Uterus (tissue), 4 donors: Measurements from ENCODE around the gene PRDM11. TPM values are rescaled to one million over a fixed set of nuclear protein-coding genes. Genes with fewer than 3 reads are reported as not detected.

ENCODE experiments used
- DNase-seq, 2 donors: peaks; one replicate each; pipeline ENCODE4 v3.0.0-alpha.2; 2019 to 2020
- H3K27ac ChIP-seq, 2 donors: fragments of 200-600 bp; sonication (generic); 1 replicate in 1 of 2; 2 replicates in 1 of 2; pipeline ENCODE4 v1.5.1; 2016 to 2018
- H3K27me3 ChIP-seq, 2 donors: fragments of 200-600 bp; sonication (generic); one replicate each; pipeline ENCODE4 v1.5.1; 2018 to 2019; ENCODE audit warnings: control low read depth in 1 of 2
- H3K36me3 ChIP-seq, 2 donors: fragments of 200-600 bp; sonication (generic); one replicate each; pipeline ENCODE4 v1.5.1; 2019; ENCODE audit warnings: control low read depth in 1 of 2
- H3K4me1 ChIP-seq, 2 donors: fragments of 200-600 bp; sonication (generic); one replicate each; pipeline ENCODE4 v1.5.1; 2018 to 2019; ENCODE audit warnings: control low read depth in 1 of 2
- H3K4me3 ChIP-seq, 2 donors: fragments of 200-600 bp; sonication (generic); 1 replicate in 1 of 2; 2 replicates in 1 of 2; pipeline ENCODE4 v1.5.1; 2018 to 2019; ENCODE audit warnings: mild to moderate bottlenecking in 1 of 2
- H3K9me3 ChIP-seq, 2 donors: fragments of 200-600 bp; sonication (generic); one replicate each; pipeline ENCODE4 v1.5.1; 2019; ENCODE audit warnings: control low read depth in 1 of 2
- POLR2A ChIP-seq, 2 donors: fragments of 450-650 bp; IDR thresholded peaks; one replicate each; pipeline ENCODE4 v1.6.1; 2016; ENCODE audit warnings: antibody characterized with exemption in 2 of 2, mild to moderate bottlenecking in 1 of 2, moderate library complexity in 1 of 2
- intact Hi-C: fragments of 100-400 bp; cut with DNase I; formaldehyde crosslinking; loops from one replicate; pipeline ENCODE4 v1.15.1; 2023; ENCODE audit warnings: low total_unique reads
- total RNA-seq, 4 donors: library from RNA; depleted of rRNA in 3 of 4; stranded (reverse); fragments of >200 nt in 3 of 4; gene quantifications; one replicate each; pipeline versions ENCODE4 v1.1.0 to v1.2.4, GENCODE V29; 2014 to 2023
- TF ChIP-seq, protein P1 (sequence below), 4 experiments: fragments of 200-600 bp in 2 of 4; fragments of 450-650 bp in 2 of 4; sonication (generic) in 2 of 4; IDR thresholded peaks; one replicate each; pipeline ENCODE4 v1.5.1; 2016 to 2019; ENCODE audit warnings: antibody characterized with exemption in 4 of 4, mild to moderate bottlenecking in 2 of 4, moderate library complexity in 1 of 4
- donor health status: DM: yes; HTN: yes; CAD: no.

Gene PRDM11
- total RNA-seq, 4 donors from 2014 or later, result 7.4 to 318 (median 58.5) TPM

DNA sequence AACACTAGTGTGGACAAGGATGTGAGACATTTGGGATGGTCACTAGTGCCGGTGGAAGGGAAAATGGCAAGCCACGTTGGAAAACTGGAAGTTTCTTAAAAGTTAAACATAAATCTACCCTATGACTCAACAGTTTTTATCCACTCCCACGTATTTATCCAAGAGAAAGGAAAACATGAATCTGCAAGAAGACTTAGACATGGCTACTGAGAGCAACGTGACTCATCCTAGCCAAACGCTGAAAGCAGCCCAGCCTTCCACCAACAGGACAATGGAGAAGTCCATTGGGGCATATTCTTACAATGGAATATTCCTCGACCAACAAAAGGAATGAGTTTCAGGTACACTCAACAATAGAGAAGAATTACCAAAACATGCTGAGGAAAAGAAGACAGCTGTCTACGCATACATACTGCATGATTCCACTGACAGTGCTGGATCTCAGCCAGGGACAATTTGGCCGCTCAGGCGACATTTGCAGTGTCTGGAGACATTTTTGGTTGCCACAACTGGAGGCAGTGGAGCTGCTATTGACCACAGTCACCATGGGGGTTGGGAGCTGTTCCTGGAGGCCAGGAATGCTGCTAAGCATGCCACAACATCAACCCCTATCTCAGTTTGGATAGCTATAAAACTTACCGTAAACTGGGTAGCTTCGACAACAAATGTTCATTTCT, 118.5 kb downstream of the PRDM11 start:
- no peak overlapping the region for H3K4me3 ChIP-seq
- H3K27me3 ChIP-seq, result no peaks in the 10 kb centered on the region

DNA sequence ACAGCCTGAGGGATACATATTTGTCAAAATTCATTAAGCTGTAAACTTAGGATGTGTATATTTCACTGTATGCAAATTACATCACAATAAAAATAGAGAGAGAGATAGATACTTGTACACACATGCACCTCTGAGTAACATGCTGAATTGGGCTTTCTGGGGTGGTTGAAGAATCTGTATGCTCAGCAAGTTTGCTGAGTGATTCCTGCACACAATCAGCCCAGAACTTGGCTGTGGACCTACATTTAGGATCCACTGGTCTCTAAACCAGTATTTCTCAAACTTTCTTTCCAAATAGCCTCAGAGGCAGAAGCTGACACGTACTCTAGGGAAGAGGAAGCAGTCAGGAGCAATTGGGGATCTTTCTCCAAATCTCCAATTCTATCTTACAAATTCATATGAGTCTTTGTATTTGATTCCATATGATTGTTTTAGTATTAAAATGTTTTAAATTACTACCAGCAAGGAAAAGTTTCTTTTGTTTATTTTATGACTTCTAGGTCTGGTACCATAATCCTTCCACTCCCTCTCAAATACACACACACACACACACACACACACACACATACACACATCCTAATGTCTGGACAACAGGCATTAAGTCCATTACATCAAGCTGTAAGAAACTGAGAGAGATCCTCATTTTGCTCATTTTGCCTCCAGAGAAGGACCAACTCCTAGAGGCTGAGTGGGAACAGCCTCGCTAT, 119.7 kb downstream of the PRDM11 start:
- H3K36me3 ChIP-seq, result no peaks in the 10 kb centered on the region
- H3K27me3 ChIP-seq, result no peaks in the 10 kb centered on the region
- TF ChIP-seq, protein P1, sequence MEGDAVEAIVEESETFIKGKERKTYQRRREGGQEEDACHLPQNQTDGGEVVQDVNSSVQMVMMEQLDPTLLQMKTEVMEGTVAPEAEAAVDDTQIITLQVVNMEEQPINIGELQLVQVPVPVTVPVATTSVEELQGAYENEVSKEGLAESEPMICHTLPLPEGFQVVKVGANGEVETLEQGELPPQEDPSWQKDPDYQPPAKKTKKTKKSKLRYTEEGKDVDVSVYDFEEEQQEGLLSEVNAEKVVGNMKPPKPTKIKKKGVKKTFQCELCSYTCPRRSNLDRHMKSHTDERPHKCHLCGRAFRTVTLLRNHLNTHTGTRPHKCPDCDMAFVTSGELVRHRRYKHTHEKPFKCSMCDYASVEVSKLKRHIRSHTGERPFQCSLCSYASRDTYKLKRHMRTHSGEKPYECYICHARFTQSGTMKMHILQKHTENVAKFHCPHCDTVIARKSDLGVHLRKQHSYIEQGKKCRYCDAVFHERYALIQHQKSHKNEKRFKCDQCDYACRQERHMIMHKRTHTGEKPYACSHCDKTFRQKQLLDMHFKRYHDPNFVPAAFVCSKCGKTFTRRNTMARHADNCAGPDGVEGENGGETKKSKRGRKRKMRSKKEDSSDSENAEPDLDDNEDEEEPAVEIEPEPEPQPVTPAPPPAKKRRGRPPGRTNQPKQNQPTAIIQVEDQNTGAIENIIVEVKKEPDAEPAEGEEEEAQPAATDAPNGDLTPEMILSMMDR (IDR thresholded peaks at IDR 0.05), result no peak
- no peak for TF ChIP-seq POLR2A (IDR thresholded peaks at IDR 0.05)
- no peaks in the 10 kb centered on the region for H3K4me1 ChIP-seq
- H3K27ac ChIP-seq, result no peak overlapping the region
- H3K9me3 ChIP-seq, result no peaks in the 10 kb centered on the region
- no peak overlapping the region for H3K4me3 ChIP-seq
- DNase-seq, result no peak
- intact Hi-C loops, result no loop called here

More for the DNA sequence above, 118.5 kb downstream of the PRDM11 start:
- DNase-seq, result no peak
- H3K9me3 ChIP-seq, result no peaks in the 10 kb centered on the region
- no peaks in the 10 kb centered on the region for H3K36me3 ChIP-seq
- no peak overlapping the region for H3K27ac ChIP-seq
- intact Hi-C loops, result no loop called here
- TF ChIP-seq POLR2A (IDR thresholded peaks at IDR 0.05), result no peak
- TF ChIP-seq, protein P1 (IDR thresholded peaks at IDR 0.05), result no peak
- no peaks in the 10 kb centered on the region for H3K4me1 ChIP-seq

DNA sequence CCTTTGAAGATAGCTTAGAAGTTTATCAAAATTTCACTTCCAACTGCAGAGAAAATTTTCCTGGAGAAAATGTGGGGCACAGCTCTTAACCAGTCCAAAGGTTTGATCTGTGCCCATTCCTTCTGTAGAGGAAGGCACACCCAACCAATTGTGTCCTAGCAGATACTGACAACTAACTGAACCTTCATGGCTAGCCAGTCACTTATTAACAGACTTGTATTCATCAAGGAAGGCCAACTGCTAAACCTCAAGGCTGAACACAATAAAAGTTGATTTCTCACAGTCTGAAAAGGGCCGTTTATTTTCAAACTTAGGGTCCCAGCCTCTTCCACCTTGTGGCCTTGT, 120.2 kb downstream of the PRDM11 start:
- intact Hi-C loops, result no loop called here
- Histone ChIP-seq H3K9me3 (no peaks in the 10 kb centered on the region), H3K27ac (no peak overlapping the region), H3K4me3 (no peak overlapping the region), H3K27me3 (no peaks in the 10 kb centered on the region), H3K36me3 (no peaks in the 10 kb centered on the region), H3K4me1 (no peaks in the 10 kb centered on the region)
- no peak for DNase-seq
- TF ChIP-seq, protein P1 (IDR thresholded peaks at IDR 0.05), result no peak
- TF ChIP-seq POLR2A (IDR thresholded peaks at IDR 0.05), result no peak

DNA sequence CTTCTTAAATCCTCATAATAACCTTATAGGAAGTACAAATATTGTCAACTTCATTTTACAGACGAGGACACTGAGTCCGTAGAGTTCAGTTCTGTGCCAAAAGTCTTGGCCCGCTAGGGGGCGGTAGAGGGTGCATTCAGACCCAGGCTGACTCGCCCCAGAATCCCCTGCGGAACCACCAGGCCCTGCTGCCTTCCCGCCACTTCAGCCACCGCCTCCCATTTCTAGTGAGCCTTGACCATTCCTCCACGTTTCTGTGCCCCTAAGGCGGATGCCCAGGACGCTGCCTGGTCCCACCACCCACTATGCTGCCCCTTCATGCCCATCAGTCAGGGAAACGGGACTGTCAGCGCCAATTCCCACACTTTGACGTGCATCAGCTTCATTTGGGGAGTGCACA, 120.6 kb downstream of the PRDM11 start:
- Histone ChIP-seq H3K4me3 (no peak overlapping the region), H3K27ac (no peak overlapping the region), H3K36me3 (no peaks in the 10 kb centered on the region), H3K9me3 (no peaks in the 10 kb centered on the region), H3K27me3 (no peaks in the 10 kb centered on the region), H3K4me1 (no peaks in the 10 kb centered on the region)
- TF ChIP-seq, protein P1 (IDR thresholded peaks at IDR 0.05), result no peak
- no peak for TF ChIP-seq POLR2A (IDR thresholded peaks at IDR 0.05)
- no peak for DNase-seq
- intact Hi-C loops, result no loop called here

DNA sequence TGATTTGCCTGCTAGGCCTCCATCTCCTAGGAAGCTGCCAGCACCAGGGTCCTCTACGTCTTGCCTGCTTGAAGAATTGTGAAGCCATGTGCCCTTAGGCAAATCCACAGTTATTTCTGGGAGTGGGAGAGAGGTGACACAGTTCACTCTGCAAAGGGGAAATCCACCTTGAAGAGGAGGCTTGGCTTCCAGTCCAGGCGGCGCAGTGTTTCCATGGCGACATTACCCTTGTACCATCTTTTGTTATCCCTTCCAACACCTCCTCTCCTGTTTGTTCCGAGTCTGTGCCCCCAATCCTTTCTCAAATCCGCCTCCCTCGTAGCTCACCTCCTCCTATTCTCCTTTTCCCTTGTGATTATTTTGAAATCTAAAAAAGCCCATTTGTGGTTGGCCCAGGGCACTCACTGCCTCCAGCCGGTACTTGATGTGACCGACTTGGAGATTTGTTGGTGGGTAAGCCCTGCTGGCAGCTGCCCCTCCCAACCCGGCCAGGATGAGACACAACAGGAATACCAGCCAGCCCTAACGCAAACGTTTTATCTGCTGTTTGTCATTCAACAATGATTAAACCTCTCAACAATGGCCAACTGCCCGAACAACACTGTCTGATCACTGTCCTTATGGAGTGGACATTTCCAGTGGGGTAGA, 121.3 kb downstream of the PRDM11 start:
- Histone ChIP-seq H3K27me3 (no peaks in the 10 kb centered on the region), H3K4me3 (no peak overlapping the region), H3K27ac (no peak overlapping the region), H3K36me3 (no peaks in the 10 kb centered on the region), H3K9me3 (no peaks in the 10 kb centered on the region), H3K4me1 (no peaks in the 10 kb centered on the region)
- no peak for DNase-seq
- no peak for TF ChIP-seq POLR2A (IDR thresholded peaks at IDR 0.05)
- TF ChIP-seq, protein P1 (IDR thresholded peaks at IDR 0.05), result no peak
- intact Hi-C loops, result no loop called here
